Measurements from ENCODE around the gene KCNIP3. TPM values are rescaled to one million over a fixed set of nuclear protein-coding genes. Genes with fewer than 3 reads are reported as not detected.

KCNIP3 gene
- total RNA-seq, 3 donors from 2014 or later (not counting 1 experiment from before 2014, with no cell fraction given) = 0.52 to 1.4 TPM; not detected in 1

DNA sequence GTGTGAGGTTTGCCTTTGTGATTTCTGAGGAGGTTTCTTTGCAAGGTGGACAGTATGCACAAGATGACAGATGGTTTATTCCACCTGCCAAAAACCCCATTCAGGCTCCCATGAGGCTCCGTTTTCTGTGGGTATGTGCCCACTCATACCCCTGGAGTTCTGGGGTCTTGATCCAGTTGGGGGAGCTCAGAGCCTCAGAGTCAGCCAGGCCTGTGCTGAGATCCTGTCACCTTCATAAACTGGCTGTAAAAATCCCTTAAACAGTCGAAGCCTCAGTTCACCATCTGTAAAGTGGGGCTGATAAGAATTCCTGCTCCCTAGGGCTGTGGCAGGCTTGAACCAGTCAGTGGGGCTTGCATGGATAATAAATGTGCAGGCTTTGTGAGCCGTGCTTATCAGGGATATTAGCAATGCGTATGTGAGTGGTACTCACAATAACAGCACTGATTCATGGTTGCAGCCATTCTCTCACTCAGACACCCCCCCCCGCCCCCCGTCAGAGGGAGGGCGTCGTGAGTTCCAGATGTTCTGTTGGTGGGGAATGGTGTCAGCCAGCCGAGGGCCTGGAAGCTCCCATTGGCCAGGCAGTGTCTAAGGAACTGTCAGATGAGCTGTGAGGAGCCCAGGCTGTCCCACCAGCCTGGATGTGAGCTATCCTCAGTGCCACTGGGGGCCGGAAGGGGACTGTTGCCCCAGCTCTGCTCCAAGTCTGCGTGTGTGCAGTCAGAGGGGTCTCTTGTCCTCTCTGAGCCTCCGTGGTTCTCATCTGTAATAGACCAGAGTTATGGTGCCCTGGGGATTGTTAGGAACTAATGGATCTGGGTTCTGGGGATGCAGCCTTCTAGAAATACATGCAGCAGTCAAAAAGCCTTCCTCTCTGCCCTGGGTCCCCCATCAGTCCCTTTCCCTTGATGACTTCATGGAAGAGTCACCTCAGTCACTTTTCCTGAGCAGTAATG, 51.7 kb downstream of the KCNIP3 start:
- peak overlapping the region; percentile 53 for H3K4me3 Mint-ChIP-seq
- peaks cover 13% of the 10 kb centered on the region for H3K27me3 ChIP-seq (ENCODE audit: control insufficient read depth, insufficient read depth, low read length)
- peaks cover 7 to 17% of the 10 kb centered on the region in 2 donors for H3K27me3 Mint-ChIP-seq (ENCODE audit: low read depth in 2 of 2)
- no peak overlapping the region for H3K4me3 ChIP-seq (ENCODE audit: low read length)
- ATAC-seq (no peak), DNase-seq (no peak)
- peaks cover 12% of the 10 kb centered on the region for H3K4me1 ChIP-seq (ENCODE audit: control insufficient read depth, insufficient read depth, low read length)
- H3K27ac ChIP-seq (ENCODE audit: low read length) = no peak overlapping the region
- no peaks in the 10 kb centered on the region for H3K9me3 Mint-ChIP-seq
- TF ChIP-seq, protein P1, sequence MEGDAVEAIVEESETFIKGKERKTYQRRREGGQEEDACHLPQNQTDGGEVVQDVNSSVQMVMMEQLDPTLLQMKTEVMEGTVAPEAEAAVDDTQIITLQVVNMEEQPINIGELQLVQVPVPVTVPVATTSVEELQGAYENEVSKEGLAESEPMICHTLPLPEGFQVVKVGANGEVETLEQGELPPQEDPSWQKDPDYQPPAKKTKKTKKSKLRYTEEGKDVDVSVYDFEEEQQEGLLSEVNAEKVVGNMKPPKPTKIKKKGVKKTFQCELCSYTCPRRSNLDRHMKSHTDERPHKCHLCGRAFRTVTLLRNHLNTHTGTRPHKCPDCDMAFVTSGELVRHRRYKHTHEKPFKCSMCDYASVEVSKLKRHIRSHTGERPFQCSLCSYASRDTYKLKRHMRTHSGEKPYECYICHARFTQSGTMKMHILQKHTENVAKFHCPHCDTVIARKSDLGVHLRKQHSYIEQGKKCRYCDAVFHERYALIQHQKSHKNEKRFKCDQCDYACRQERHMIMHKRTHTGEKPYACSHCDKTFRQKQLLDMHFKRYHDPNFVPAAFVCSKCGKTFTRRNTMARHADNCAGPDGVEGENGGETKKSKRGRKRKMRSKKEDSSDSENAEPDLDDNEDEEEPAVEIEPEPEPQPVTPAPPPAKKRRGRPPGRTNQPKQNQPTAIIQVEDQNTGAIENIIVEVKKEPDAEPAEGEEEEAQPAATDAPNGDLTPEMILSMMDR (IDR thresholded peaks at IDR 0.05) = no peak
- H3K4me1 Mint-ChIP-seq = peaks cover 0 to 4% of the 10 kb centered on the region in 2 donors
- no peaks in the 10 kb centered on the region for H3K36me3 Mint-ChIP-seq
- intact Hi-C loops (cut with micrococcal nuclease) = no loop called here
- H3K36me3 ChIP-seq (ENCODE audit: control insufficient read depth, insufficient read depth, low read length) = no peaks in the 10 kb centered on the region
- 69% methylated on average over 9 of the region's 12 CpGs for WGBS (ENCODE audit: insufficient coverage)
- no peak overlapping the region for H3K27ac Mint-ChIP-seq
- H3K9me3 ChIP-seq (ENCODE audit: control insufficient read depth, insufficient read depth, low read length) = no peaks in the 10 kb centered on the region

DNA sequence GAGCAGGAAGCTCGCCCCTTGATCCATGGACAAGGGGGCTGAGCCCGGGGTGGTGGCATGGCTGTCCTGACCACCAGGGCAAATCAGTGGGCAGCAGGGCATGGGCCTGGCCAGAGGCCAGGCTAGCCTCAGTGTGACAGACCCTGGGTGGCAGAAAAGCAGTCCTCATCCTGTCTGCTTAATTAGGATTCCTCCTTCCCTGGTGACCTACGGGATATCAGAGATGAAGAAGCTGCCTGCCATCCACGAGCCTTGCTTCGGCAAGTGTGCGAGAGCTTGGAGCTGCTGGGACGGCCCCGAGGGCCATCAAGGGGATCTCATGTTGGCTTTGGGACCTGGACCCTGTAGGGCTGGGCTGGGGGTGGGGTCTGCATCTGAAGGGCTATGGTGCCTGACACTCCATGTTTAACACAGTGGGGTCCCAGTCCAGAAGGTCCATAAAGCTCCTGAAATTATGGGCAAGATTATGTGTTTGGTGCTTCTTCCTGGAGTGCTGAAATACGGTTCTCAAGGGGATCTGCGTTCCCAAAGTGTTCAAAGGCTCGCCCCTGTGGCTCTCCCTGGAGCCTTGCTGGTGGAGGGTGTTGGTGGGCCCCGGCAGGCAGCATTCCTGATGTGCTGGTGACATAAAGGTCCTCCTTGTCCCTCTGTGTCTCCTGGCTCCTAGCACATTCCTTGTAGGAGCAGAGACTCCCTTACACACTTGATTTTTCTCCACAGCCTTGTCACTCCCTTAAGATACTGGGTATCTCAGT, 52.6 kb downstream of the KCNIP3 start:
- H3K4me1 ChIP-seq (ENCODE audit: control insufficient read depth, insufficient read depth, low read length) = peaks cover 12% of the 10 kb centered on the region
- peaks cover 7 to 17% of the 10 kb centered on the region in 2 donors for H3K27me3 Mint-ChIP-seq (ENCODE audit: low read depth in 2 of 2)
- no peaks in the 10 kb centered on the region for H3K36me3 Mint-ChIP-seq
- H3K4me3 ChIP-seq (ENCODE audit: low read length) = no peak overlapping the region
- no peak overlapping the region for H3K4me3 Mint-ChIP-seq
- TF ChIP-seq, protein P1 (IDR thresholded peaks at IDR 0.05) = no peak
- WGBS (ENCODE audit: insufficient coverage) = 83% methylated on average over 12 of the region's 12 CpGs
- no peaks in the 10 kb centered on the region for H3K36me3 ChIP-seq (ENCODE audit: control insufficient read depth, insufficient read depth, low read length)
- intact Hi-C loops (cut with micrococcal nuclease) = no loop called here
- H3K27ac Mint-ChIP-seq = no peak overlapping the region
- peaks cover 13% of the 10 kb centered on the region for H3K27me3 ChIP-seq (ENCODE audit: control insufficient read depth, insufficient read depth, low read length)
- DNase-seq (no peak), ATAC-seq (no peak)
- H3K9me3 ChIP-seq (ENCODE audit: control insufficient read depth, insufficient read depth, low read length) = no peaks in the 10 kb centered on the region
- peaks cover 0 to 4% of the 10 kb centered on the region in 2 donors for H3K4me1 Mint-ChIP-seq
- H3K9me3 Mint-ChIP-seq = no peaks in the 10 kb centered on the region
- H3K27ac ChIP-seq (ENCODE audit: low read length) = no peak overlapping the region

DNA sequence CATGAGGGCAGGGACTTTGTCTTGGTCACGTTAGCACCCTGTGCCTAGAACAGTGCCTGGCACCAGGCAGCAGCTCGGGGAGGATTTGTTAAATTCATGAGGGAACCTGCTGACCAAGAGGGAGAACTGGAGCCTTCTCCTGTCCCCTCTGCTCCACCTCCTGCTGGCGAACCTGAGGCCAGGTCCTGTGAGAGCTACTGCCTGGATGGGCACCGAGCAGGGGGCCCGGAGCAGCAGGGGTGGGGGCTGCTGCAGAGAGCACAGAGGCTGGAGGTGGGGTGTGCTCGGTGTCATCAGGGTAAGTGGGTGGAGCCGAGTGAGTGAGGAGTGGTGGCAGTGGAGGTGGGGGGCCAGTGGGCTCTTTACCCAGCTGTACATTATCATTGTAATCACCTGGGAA, 53.2 kb downstream of the KCNIP3 start:
- no peaks in the 10 kb centered on the region for H3K36me3 Mint-ChIP-seq
- peaks cover 7 to 12% of the 10 kb centered on the region in 2 donors for H3K27me3 Mint-ChIP-seq (ENCODE audit: low read depth in 2 of 2)
- peaks cover 7% of the 10 kb centered on the region for H3K27me3 ChIP-seq (ENCODE audit: control insufficient read depth, insufficient read depth, low read length)
- H3K9me3 Mint-ChIP-seq = no peaks in the 10 kb centered on the region
- no peak overlapping the region for H3K4me3 ChIP-seq (ENCODE audit: low read length)
- no peak overlapping the region for H3K27ac ChIP-seq (ENCODE audit: low read length)
- intact Hi-C loops (cut with micrococcal nuclease) = no loop called here
- TF ChIP-seq, protein P1 (IDR thresholded peaks at IDR 0.05) = no peak
- no peak overlapping the region for H3K27ac Mint-ChIP-seq
- H3K4me1 Mint-ChIP-seq = peaks cover 0 to 4% of the 10 kb centered on the region in 2 donors
- H3K4me3 Mint-ChIP-seq = no peak overlapping the region
- H3K36me3 ChIP-seq (ENCODE audit: control insufficient read depth, insufficient read depth, low read length) = no peaks in the 10 kb centered on the region
- WGBS (ENCODE audit: insufficient coverage) = 75% methylated on average over 7 of the region's 7 CpGs
- peaks cover 7% of the 10 kb centered on the region for H3K4me1 ChIP-seq (ENCODE audit: control insufficient read depth, insufficient read depth, low read length)
- ATAC-seq = no peak
- no peak for DNase-seq
- no peaks in the 10 kb centered on the region for H3K9me3 ChIP-seq (ENCODE audit: control insufficient read depth, insufficient read depth, low read length)

All from natural killer cell (primary cell).